MM.1S (cell line): ENCODE data around the gene CHST3.

Experiments used
- DNase-seq: peaks from one replicate; pipeline ENCODE4 v3.0.0-alpha.2; 2015
- H2AFZ ChIP-seq: fragments of 300-600 bp; sonication (generic); 2 replicates; pipeline ENCODE4 v1.6.0; 2016; ENCODE audit warnings: antibody characterized with exemption, low read length
- H3F3A ChIP-seq: fragments of 300-600 bp; sonication (generic); 2 replicates; pipeline ENCODE4 v1.6.1; 2016; ENCODE audit warnings: mild to moderate bottlenecking, antibody characterized with exemption, low read length, moderate library complexity, mixed read lengths; ENCODE audit not compliant: insufficient read depth
- H3K27ac ChIP-seq: fragments of 300-600 bp; sonication (generic); 2 replicates; pipeline ENCODE4 v1.5.1; 2016; ENCODE audit warnings: mild to moderate bottlenecking, low read length
- H3K27me3 ChIP-seq: fragments of 300-600 bp; sonication (generic); replicated peaks from 2 replicates; pipeline ENCODE4 v1.6.0; 2016; ENCODE audit warnings: low read length; ENCODE audit not compliant: insufficient read depth
- H3K36me3 ChIP-seq: fragments of 300-600 bp; sonication (generic); replicated peaks from 2 replicates; pipeline ENCODE4 v1.6.1; 2016; ENCODE audit warnings: mild to moderate bottlenecking, low read length, mixed read lengths; ENCODE audit not compliant: insufficient read depth
- H3K4me1 ChIP-seq: fragments of 300-600 bp; sonication (generic); 2 replicates; pipeline ENCODE4 v1.6.1; 2016; ENCODE audit warnings: low read length, mixed read lengths
- H3K4me2 ChIP-seq: fragments of 300-600 bp; sonication (generic); 2 replicates; pipeline ENCODE4 v1.6.0; 2016; ENCODE audit warnings: low read depth, low read length
- H3K4me3 ChIP-seq: fragments of 300-600 bp; sonication (generic); 2 replicates; pipeline ENCODE4 v1.5.1; 2016; ENCODE audit warnings: low read length, mixed read lengths
- H3K79me2 ChIP-seq: fragments of 300-600 bp; sonication (generic); 2 replicates; pipeline ENCODE4 v1.6.1; 2016; ENCODE audit warnings: mixed run types, low read length, mixed read lengths
- H3K9ac ChIP-seq: fragments of 300-600 bp; sonication (generic); 2 replicates; pipeline ENCODE4 v1.6.1; 2016; ENCODE audit warnings: low read length, mixed read lengths
- H3K9me2 ChIP-seq: fragments of 300-600 bp; sonication (generic); replicated peaks from 2 replicates; pipeline ENCODE4 v1.6.1; 2016; ENCODE audit warnings: mild to moderate bottlenecking, low read length, mixed read lengths; ENCODE audit not compliant: insufficient read depth
- H3K9me3 ChIP-seq: fragments of 300-600 bp; sonication (generic); replicated peaks from 2 replicates; pipeline ENCODE4 v1.6.1; 2016; ENCODE audit warnings: mild to moderate bottlenecking, low read length, mixed read lengths; ENCODE audit not compliant: insufficient read depth
- H4K20me1 ChIP-seq: fragments of 300-600 bp; sonication (generic); 2 replicates; pipeline ENCODE4 v1.6.1; 2016; ENCODE audit warnings: mild to moderate bottlenecking, low read length, moderate library complexity, mixed read lengths; ENCODE audit not compliant: insufficient read depth
- EZH2 ChIP-seq: fragments of 300-600 bp; sonication (generic); optimal IDR thresholded peaks from 2 replicates; pipeline ENCODE3; 2017; ENCODE audit warnings: low read depth, mild to moderate bottlenecking, antibody characterized with exemption, low read length, mixed read lengths
- EZH2phosphoT487 ChIP-seq: fragments of 300-600 bp; sonication (generic); IDR thresholded peaks from 2 replicates; pipeline ENCODE4 v1.6.1; 2018; ENCODE audit warnings: antibody characterized with exemption, low read length
- TF ChIP-seq, protein P1 (sequence below): fragments of 300-600 bp; sonication (generic); IDR thresholded peaks from 2 replicates; pipeline ENCODE4 v1.5.1; 2016; ENCODE audit warnings: antibody characterized with exemption, low read length, mixed read lengths

CHST3 gene

GRCh38 chr10:71998840-71999194, 34.6 kb downstream of the CHST3 start:
- H3F3A ChIP-seq = no peaks in the 10 kb centered on the region
- H3K79me2 ChIP-seq = no peaks in the 10 kb centered on the region
- no peaks in the 10 kb centered on the region for H3K9me3 ChIP-seq
- H3K27me3 ChIP-seq = no peaks in the 10 kb centered on the region
- H3K9me2 ChIP-seq = no peaks in the 10 kb centered on the region
- no peak overlapping the region for H2AFZ ChIP-seq
- no peak for DNase-seq
- H3K36me3 ChIP-seq = no peaks in the 10 kb centered on the region
- H3K4me3 ChIP-seq = no peak overlapping the region
- no peak overlapping the region for H3K9ac ChIP-seq
- TF ChIP-seq, protein P1, sequence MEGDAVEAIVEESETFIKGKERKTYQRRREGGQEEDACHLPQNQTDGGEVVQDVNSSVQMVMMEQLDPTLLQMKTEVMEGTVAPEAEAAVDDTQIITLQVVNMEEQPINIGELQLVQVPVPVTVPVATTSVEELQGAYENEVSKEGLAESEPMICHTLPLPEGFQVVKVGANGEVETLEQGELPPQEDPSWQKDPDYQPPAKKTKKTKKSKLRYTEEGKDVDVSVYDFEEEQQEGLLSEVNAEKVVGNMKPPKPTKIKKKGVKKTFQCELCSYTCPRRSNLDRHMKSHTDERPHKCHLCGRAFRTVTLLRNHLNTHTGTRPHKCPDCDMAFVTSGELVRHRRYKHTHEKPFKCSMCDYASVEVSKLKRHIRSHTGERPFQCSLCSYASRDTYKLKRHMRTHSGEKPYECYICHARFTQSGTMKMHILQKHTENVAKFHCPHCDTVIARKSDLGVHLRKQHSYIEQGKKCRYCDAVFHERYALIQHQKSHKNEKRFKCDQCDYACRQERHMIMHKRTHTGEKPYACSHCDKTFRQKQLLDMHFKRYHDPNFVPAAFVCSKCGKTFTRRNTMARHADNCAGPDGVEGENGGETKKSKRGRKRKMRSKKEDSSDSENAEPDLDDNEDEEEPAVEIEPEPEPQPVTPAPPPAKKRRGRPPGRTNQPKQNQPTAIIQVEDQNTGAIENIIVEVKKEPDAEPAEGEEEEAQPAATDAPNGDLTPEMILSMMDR = no peak
- TF ChIP-seq EZH2phosphoT487 = no peak
- TF ChIP-seq EZH2 = no peak
- no peak overlapping the region for H3K27ac ChIP-seq
- H4K20me1 ChIP-seq = no peaks in the 10 kb centered on the region
- no peaks in the 10 kb centered on the region for H3K4me1 ChIP-seq
- H3K4me2 ChIP-seq = no peak overlapping the region

- no peak for DNase-seq
- no peaks in the 10 kb centered on the region for H3K4me1 ChIP-seq
- H3K9ac ChIP-seq = no peak overlapping the region
- no peaks in the 10 kb centered on the region for H3F3A ChIP-seq
- H3K9me2 ChIP-seq = no peaks in the 10 kb centered on the region
- H3K4me3 ChIP-seq = no peak overlapping the region
- H2AFZ ChIP-seq = no peak overlapping the region
- no peaks in the 10 kb centered on the region for H3K27me3 ChIP-seq
- H4K20me1 ChIP-seq = no peaks in the 10 kb centered on the region
- H3K79me2 ChIP-seq = no peaks in the 10 kb centered on the region
- TF ChIP-seq EZH2phosphoT487 (no peak), EZH2 (no peak)
- TF ChIP-seq, protein P1 = no peak
- H3K9me3 ChIP-seq = no peaks in the 10 kb centered on the region
- no peak overlapping the region for H3K27ac ChIP-seq
- H3K36me3 ChIP-seq = no peaks in the 10 kb centered on the region
- no peak overlapping the region for H3K4me2 ChIP-seq
Observed at GRCh38 chr10:71999360-72000072, 35.3 kb downstream of the CHST3 start.

DNA sequence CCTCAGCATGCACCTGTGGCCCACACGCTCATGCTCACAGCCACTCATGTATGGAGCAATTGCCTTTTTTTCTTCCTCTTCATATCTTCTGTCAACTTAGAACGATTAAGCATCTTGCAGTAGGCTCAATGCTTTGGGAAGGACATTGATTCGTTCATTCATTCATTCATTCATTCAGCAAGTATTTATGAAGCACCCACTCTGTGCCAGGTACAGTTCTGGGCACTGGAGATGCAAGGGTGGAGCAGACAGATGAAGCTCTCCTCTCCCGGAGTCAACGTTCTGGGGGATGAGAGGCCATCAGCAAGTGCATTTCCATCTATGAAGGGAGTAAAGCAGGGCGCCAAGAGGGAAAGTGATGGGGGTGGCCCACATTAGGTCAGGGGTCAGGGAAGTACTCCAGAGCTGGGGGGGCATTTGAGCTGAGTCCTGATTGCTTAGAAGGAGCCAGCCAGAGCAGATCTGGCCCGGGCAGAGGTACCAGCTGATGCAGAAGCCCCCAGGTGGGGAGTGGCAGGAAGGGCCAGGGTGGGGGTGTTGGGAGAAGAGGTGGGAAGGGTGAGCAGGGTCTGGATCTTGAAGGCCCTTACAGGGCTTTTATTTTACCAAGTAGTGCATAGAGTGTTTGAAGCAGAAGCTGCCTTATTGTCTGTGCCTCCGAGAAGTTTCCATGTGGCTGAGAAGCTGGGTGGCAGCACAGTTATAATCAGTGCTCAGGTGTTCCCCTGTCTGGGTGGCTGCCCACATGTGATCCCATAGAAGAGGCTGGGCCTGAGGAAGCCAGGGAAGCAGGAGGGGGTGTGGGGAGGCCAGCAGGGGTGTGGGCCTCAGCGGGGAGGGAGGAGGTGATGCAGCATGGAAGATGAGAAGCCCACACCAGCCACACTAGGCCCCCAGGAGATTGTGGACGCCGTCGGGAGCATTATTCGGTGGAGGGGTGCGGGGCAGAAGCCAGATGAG, 36.2 kb downstream of the CHST3 start:
- Histone ChIP-seq H3K36me3 (no peaks in the 10 kb centered on the region), H4K20me1 (no peaks in the 10 kb centered on the region), H3K27ac (no peak overlapping the region), H3K4me1 (no peaks in the 10 kb centered on the region), H3K9ac (no peak overlapping the region), H3K27me3 (no peaks in the 10 kb centered on the region), H3K4me2 (no peak overlapping the region), H3K79me2 (no peaks in the 10 kb centered on the region), H2AFZ (no peak overlapping the region), H3F3A (no peaks in the 10 kb centered on the region), H3K9me2 (no peaks in the 10 kb centered on the region), H3K9me3 (no peaks in the 10 kb centered on the region), H3K4me3 (no peak overlapping the region)
- DNase-seq = no peak
- TF ChIP-seq, protein P1 = no peak
- no peak for TF ChIP-seq EZH2phosphoT487
- TF ChIP-seq EZH2 = no peak
